Right renal pelvis (tissue), 4 donors: ENCODE results near the gene EGFL7. TPM values are rescaled to one million over a fixed set of nuclear protein-coding genes. Genes with fewer than 3 reads are reported as not detected.

Experiments
- DNase-seq, 4 donors: peaks; one replicate each; pipeline ENCODE4 v3.0.0-alpha.2; 2013; ENCODE audit warnings: low read depth in 4 of 4, low spot score in 3 of 4, missing footprints in 1 of 4
- polyA plus RNA-seq, 4 donors: library from polyadenylated mRNA; unstranded; fragments of 120-200 nt; gene quantifications; one replicate each; pipeline ENCODE4 v1.2.1, GENCODE V29; 2013; ENCODE audit not compliant: insufficient read length in 4 of 4

The EGFL7 gene
- polyA plus RNA-seq, result 10 to 100 TPM; 52.6 to 97.9 (median 59.2) TPM

GRCh38 chr9:136662656-136663581 lies at the start of gene EGFL7:
Gene EGFL7 (plus strand): TSS chr9:136662916. CDS start chr9:136668283, 5,367 bp downstream.
- no peak for DNase-seq

- no peak for DNase-seq
Measured at GRCh38 chr9:136613824-136614371, 48.8 kb upstream of the EGFL7 start.

GRCh38 chr9:136614372-136614922 lies 48.3 kb upstream of the EGFL7 start:
- DNase-seq, result no peak

GRCh38 chr9:136614967-136615623 lies 47.6 kb upstream of the EGFL7 start:
- DNase-seq, result no peak

GRCh38 chr9:136615631-136616306 lies 46.9 kb upstream of the EGFL7 start:
- no peak for DNase-seq

GRCh38 chr9:136616307-136616635 lies 46.4 kb upstream of the EGFL7 start:
- DNase-seq, result no peak

GRCh38 chr9:136616948-136617695 lies 45.6 kb upstream of the EGFL7 start:
- DNase-seq, result no peak

GRCh38 chr9:136617746-136618579 lies 44.8 kb upstream of the EGFL7 start:
- DNase-seq, result no peak

- no peak for DNase-seq
Measured at GRCh38 chr9:136618580-136619547, 43.9 kb upstream of the EGFL7 start.

GRCh38 chr9:136619742-136620440 lies 42.8 kb upstream of the EGFL7 start:
- no peak for DNase-seq

- no peak for DNase-seq
Measured at GRCh38 chr9:136620441-136621018, 42.2 kb upstream of the EGFL7 start.

GRCh38 chr9:136621019-136621733 lies 41.5 kb upstream of the EGFL7 start:
- DNase-seq, result no peak

- no peak for DNase-seq
Measured at GRCh38 chr9:136621734-136622093, 41.0 kb upstream of the EGFL7 start.

- DNase-seq, result no peak
Measured at GRCh38 chr9:136622538-136622948, 40.2 kb upstream of the EGFL7 start.

- DNase-seq, result no peak
Measured at GRCh38 chr9:136623016-136623841, 39.5 kb upstream of the EGFL7 start.

- no peak for DNase-seq
Measured at GRCh38 chr9:136623842-136624183, 38.9 kb upstream of the EGFL7 start.
